Neural progenitor cell (in vitro differentiated cells): ENCODE data around the gene RIPPLY3.

Experiments used
- EZH2 ChIP-seq: fragments of 200-600 bp; sonication (generic); IDR thresholded peaks from 2 replicates; pipeline ENCODE4 v1.6.1; 2017; ENCODE audit warnings: antibody characterized with exemption, mild to moderate bottlenecking, moderate library complexity
- TF ChIP-seq, protein P1 (sequence below): fragments of 200-600 bp; sonication (generic); IDR thresholded peaks from 2 replicates; pipeline ENCODE4 v1.5.1; 2017; ENCODE audit warnings: antibody characterized with exemption, mild to moderate bottlenecking

DNA sequence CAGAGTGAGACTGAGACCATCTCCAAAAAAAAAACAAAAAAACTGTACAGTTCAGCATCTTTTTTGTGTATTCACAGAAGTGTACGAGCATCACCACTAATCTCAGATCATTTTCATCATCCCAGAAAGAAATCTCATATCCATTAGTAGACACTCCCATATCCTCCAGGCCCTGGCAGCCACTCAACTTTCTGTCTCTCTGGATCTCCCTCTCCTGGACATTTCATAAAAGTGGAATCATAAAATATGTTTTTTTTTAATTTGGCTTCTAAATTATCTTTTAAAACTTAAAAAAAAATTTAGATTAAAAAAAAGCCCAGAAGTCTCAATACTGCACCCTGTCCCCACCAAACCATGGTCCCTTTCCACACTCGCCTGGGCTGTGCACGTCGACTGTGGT is 22.1 kb downstream of the RIPPLY3 start:
- TF ChIP-seq, protein P1, sequence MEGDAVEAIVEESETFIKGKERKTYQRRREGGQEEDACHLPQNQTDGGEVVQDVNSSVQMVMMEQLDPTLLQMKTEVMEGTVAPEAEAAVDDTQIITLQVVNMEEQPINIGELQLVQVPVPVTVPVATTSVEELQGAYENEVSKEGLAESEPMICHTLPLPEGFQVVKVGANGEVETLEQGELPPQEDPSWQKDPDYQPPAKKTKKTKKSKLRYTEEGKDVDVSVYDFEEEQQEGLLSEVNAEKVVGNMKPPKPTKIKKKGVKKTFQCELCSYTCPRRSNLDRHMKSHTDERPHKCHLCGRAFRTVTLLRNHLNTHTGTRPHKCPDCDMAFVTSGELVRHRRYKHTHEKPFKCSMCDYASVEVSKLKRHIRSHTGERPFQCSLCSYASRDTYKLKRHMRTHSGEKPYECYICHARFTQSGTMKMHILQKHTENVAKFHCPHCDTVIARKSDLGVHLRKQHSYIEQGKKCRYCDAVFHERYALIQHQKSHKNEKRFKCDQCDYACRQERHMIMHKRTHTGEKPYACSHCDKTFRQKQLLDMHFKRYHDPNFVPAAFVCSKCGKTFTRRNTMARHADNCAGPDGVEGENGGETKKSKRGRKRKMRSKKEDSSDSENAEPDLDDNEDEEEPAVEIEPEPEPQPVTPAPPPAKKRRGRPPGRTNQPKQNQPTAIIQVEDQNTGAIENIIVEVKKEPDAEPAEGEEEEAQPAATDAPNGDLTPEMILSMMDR: no peak
- no peak for TF ChIP-seq EZH2
